Right lobe of liver (tissue), 6 donors: ENCODE measurements around the gene LRRC18. TPM values are rescaled to one million over a fixed set of nuclear protein-coding genes. Genes with fewer than 3 reads are reported as not detected.

Source experiments
- ATAC-seq, 4 donors: fragments of 200-7000 bp; cut with Tn5 transposase; one replicate each; pipeline ENCODE4 v1.9.1; 2020; ENCODE audit warnings: mild to moderate bottlenecking in 4 of 4, moderate library complexity in 4 of 4
- DNase-seq, 3 donors: peaks; one replicate each; pipeline ENCODE4 v3.0.0-alpha.2; 2020
- H3K27ac ChIP-seq, 3 donors: fragments of 200-600 bp; one replicate each; pipeline ENCODE4 v1.8.0; 2022
- H3K27me3 ChIP-seq, 2 donors: fragments of 200-600 bp; one replicate each; pipeline ENCODE4 v1.8.0; 2022
- H3K36me3 ChIP-seq, 4 donors: fragments of 200-600 bp; sonication (generic) in 1 of 4; one replicate each; pipeline versions ENCODE4 v1.5.1 to v1.8.0; 2017 to 2022; ENCODE audit warnings: control low read depth in 1 of 4
- H3K4me1 ChIP-seq, 4 donors: fragments of 200-600 bp; sonication (generic) in 1 of 4; one replicate each; pipeline versions ENCODE4 v1.5.1 to v1.8.0; 2017 to 2022; ENCODE audit warnings: control low read depth in 1 of 4
- H3K4me3 ChIP-seq, 3 donors: fragments of 200-600 bp; one replicate each; pipeline ENCODE4 v1.8.0; 2022
- H3K9me3 ChIP-seq, 4 donors: fragments of 200-600 bp; sonication (generic) in 1 of 4; one replicate each; pipeline versions ENCODE4 v1.5.1 to v1.8.0; 2017 to 2022; ENCODE audit warnings: control low read depth in 1 of 4
- CTCF ChIP-seq, 4 donors: fragments of 200-600 bp in 3 of 4; fragments of 450-650 bp in 1 of 4; IDR thresholded peaks; one replicate each; pipeline versions ENCODE4 v1.5.1 to v1.8.0; 2016 to 2022; ENCODE audit warnings: antibody characterized with exemption in 4 of 4, mild to moderate bottlenecking in 2 of 4
- POLR2A ChIP-seq: fragments of 450-650 bp; IDR thresholded peaks from one replicate; pipeline ENCODE4 v1.6.1; 2017; ENCODE audit warnings: antibody characterized with exemption, mild to moderate bottlenecking
- WGBS: methylation state at CpG from one replicate; pipeline ENCODE4 v1.1.6; 2018; ENCODE audit warnings: low coverage, low lambda C conversion rate; ENCODE audit not compliant: insufficient coverage; ENCODE audit errors: missing lambda C conversion rate; 5-methylcytosine and 5-hydroxymethylcytosine counted together
- intact Hi-C, 2 donors: fragments of 100-400 bp; cut with DNase I; formaldehyde crosslinking; loops; one replicate each; pipeline versions ENCODE4 v1.11.2 to v1.14.1; 2022
- total RNA-seq, 6 experiments: library from RNA; depleted of rRNA in 2 of 6; stranded (reverse); fragments of >200 nt in 2 of 6; fragmentation: NEBNext Ultra II Directional in 3 of 6; extraction: Animal tissue kit (Norgen Biotek cat#: 25700) in 3 of 6; gene quantifications; one replicate each; pipeline versions ENCODE4 v1.1.0 to v1.2.4, GENCODE V29; 2016 to 2023
- donor health status: DM: no; HTN: yes; CAD: no.
- donor health status: DM: no; HTN: no; CAD: no.
- donor health status: DM: no; HTN: no; CAD: no.
- donor health status: DM: no; HTN: yes; CAD: no.
- donor health status: DM: no; HTN: yes; CAD: no.

Gene LRRC18
- total RNA-seq, 6 experiments from 2014 or later: not detected

- no peak overlapping the region for H3K4me3 ChIP-seq
- WGBS: 67% methylated on average over 2 of the region's 2 CpGs
- no peaks in the 10 kb centered on the region for H3K4me1 ChIP-seq
- intact Hi-C loops: no loop called here
- H3K9me3 ChIP-seq: no peaks in the 10 kb centered on the region
- no peak overlapping the region for H3K27ac ChIP-seq
- TF ChIP-seq CTCF (IDR thresholded peaks at IDR 0.05) (no peak), POLR2A (no peak)
- ATAC-seq (peak in 3 of 4 donors; percentile 32 to 53 (median 40)), DNase-seq (peak in 1 of 3 donors; percentile 33)
- H3K36me3 ChIP-seq: no peaks in the 10 kb centered on the region
- H3K27me3 ChIP-seq: no peaks in the 10 kb centered on the region
Observed at GRCh38 chr10:48900371-48900801, 39.3 kb downstream of the LRRC18 start.

DNA sequence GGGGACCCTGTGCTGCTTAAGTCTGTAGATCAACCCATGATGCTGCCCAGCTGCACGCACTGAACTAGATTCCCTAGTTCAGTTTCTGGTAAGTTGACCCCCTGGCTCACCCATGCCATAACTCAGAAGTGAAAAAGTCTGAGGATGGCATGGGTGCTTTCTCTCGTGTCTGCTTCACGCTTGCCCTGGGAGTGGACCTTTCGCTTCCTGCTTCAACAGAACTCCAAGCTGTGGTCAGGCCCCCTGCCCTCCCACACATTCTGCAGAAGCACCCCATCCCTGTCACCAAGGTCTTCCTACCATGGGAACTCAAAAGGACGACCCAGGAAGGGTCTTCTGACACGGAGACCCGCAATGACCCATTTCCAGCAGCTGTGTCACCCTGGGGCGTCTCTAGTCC, 39.9 kb downstream of the LRRC18 start:
- no peaks in the 10 kb centered on the region for H3K9me3 ChIP-seq
- ATAC-seq: no peak
- H3K27ac ChIP-seq: no peak overlapping the region
- DNase-seq: peak in 1 of 3 donors; percentile 22
- no peaks in the 10 kb centered on the region for H3K27me3 ChIP-seq
- H3K4me3 ChIP-seq: no peak overlapping the region
- H3K4me1 ChIP-seq: no peaks in the 10 kb centered on the region
- TF ChIP-seq CTCF (IDR thresholded peaks at IDR 0.05) (no peak), POLR2A (no peak)
- WGBS: 74% methylated on average over 7 of the region's 8 CpGs
- intact Hi-C loops: no loop called here
- no peaks in the 10 kb centered on the region for H3K36me3 ChIP-seq

- no peaks in the 10 kb centered on the region for H3K9me3 ChIP-seq
- ATAC-seq: no peak
- no peaks in the 10 kb centered on the region for H3K4me1 ChIP-seq
- no peak overlapping the region for H3K27ac ChIP-seq
- no peaks in the 10 kb centered on the region for H3K27me3 ChIP-seq
- TF ChIP-seq POLR2A (no peak), CTCF (IDR thresholded peaks at IDR 0.05) (no peak)
- H3K36me3 ChIP-seq: no peaks in the 10 kb centered on the region
- intact Hi-C loops: no loop called here
- no peak for DNase-seq
- 60% methylated on average over 1 of the region's 1 CpG for WGBS
- no peak overlapping the region for H3K4me3 ChIP-seq
Observed at GRCh38 chr10:48898426-48898825, 41.2 kb downstream of the LRRC18 start.

GRCh38 chr10:48897441-48897790, 42.2 kb downstream of the LRRC18 start:
- H3K27me3 ChIP-seq: no peaks in the 10 kb centered on the region
- ATAC-seq (no peak), DNase-seq (no peak)
- intact Hi-C loops: no loop called here
- no peak for TF ChIP-seq CTCF (IDR thresholded peaks at IDR 0.05)
- TF ChIP-seq POLR2A: no peak
- no peaks in the 10 kb centered on the region for H3K9me3 ChIP-seq
- WGBS: 78% methylated on average over 3 of the region's 10 CpGs
- H3K36me3 ChIP-seq: no peaks in the 10 kb centered on the region
- H3K27ac ChIP-seq: no peak overlapping the region
- no peaks in the 10 kb centered on the region for H3K4me1 ChIP-seq
- no peak overlapping the region for H3K4me3 ChIP-seq
